Measurements from ENCODE around the gene C1QTNF9.

The C1QTNF9 gene

DNA sequence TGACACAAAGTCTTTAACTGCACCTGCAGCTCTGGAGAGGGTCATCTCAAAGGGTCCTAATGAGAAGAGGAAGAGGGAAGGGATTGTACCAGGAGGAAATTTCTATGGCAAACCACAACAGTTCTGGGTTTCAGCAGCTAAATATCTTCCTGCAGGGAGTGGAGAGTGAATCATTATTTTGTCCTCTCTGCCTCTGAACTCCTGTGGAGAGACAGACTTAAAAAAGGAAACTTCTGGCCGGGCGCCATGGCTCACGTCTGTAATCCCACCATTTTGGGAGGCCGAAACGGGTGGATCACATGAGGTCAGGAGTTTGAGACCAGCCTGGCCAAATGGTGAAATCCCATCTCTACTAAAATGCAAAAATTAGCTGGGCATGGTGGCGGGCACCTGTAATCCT is 16.9 kb upstream of the C1QTNF9 start:
- no peaks in the 10 kb centered on the region for H3K36me3 ChIP-seq (replicated peaks)
- H3K27me3 ChIP-seq (replicated peaks) = no peaks in the 10 kb centered on the region
- peak; percentile 39 for DNase-seq
- in situ Hi-C loops (cut with HindIII; ENCODE audit: low pct_ligation_motif_present, low sequenced_read_pairs) = no loop called here
- TF ChIP-seq, protein P1, sequence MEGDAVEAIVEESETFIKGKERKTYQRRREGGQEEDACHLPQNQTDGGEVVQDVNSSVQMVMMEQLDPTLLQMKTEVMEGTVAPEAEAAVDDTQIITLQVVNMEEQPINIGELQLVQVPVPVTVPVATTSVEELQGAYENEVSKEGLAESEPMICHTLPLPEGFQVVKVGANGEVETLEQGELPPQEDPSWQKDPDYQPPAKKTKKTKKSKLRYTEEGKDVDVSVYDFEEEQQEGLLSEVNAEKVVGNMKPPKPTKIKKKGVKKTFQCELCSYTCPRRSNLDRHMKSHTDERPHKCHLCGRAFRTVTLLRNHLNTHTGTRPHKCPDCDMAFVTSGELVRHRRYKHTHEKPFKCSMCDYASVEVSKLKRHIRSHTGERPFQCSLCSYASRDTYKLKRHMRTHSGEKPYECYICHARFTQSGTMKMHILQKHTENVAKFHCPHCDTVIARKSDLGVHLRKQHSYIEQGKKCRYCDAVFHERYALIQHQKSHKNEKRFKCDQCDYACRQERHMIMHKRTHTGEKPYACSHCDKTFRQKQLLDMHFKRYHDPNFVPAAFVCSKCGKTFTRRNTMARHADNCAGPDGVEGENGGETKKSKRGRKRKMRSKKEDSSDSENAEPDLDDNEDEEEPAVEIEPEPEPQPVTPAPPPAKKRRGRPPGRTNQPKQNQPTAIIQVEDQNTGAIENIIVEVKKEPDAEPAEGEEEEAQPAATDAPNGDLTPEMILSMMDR (IDR thresholded peaks at IDR 0.05; ENCODE audit: low read depth, low read length, missing control alignments) = no peak
- H3K4me3 ChIP-seq (ENCODE audit: low read depth, low read length) = no peak overlapping the region
- no peak overlapping the region for H3K27ac ChIP-seq

GRCh38 chr13:24293746-24294145 is 15.6 kb upstream of the C1QTNF9 start:
- no peaks in the 10 kb centered on the region for H3K27me3 ChIP-seq (replicated peaks)
- DNase-seq = no peak
- in situ Hi-C loops (cut with HindIII; ENCODE audit: low pct_ligation_motif_present, low sequenced_read_pairs) = no loop called here
- no peak overlapping the region for H3K4me3 ChIP-seq (ENCODE audit: low read depth, low read length)
- H3K27ac ChIP-seq = no peak overlapping the region
- no peaks in the 10 kb centered on the region for H3K36me3 ChIP-seq (replicated peaks)
- TF ChIP-seq, protein P1 (IDR thresholded peaks at IDR 0.05; ENCODE audit: low read depth, low read length, missing control alignments) = no peak

DNA sequence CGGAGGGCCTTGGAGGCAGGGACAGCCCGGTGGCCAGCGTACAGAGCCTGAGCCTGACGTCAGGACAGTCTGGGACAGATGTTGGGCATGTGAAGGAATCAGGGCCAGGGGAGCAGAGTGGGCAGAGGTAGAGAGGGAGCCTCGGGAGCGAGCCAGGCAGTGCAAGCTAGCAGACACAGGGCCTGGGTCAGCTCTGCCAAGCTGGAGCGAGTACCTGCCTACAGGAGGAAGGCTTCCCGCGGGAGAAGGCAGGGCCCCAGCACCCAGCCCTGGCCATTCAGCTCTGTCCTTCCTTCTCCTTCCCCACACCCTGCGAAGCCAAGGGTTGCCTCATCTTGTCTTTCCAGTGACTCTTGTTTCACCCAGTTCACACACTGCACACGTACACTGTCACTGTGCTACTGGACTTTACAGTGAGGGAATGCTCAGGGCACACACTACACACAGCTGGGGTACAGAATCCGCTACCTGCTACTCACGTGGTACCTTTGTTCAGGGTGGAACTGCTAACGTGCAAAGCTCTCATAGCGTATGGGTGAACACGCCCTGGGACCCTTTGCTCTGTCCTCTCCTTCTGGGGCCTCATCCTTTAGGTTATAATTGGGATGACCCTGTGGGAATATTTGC is 9.8 kb upstream of the C1QTNF9 start:
- H3K4me3 ChIP-seq (ENCODE audit: low read depth, low read length) = no peak overlapping the region
- in situ Hi-C loops (cut with HindIII; ENCODE audit: low pct_ligation_motif_present, low sequenced_read_pairs) = no loop called here
- H3K27ac ChIP-seq = no peak overlapping the region
- DNase-seq = no peak
- no peaks in the 10 kb centered on the region for H3K36me3 ChIP-seq (replicated peaks)
- TF ChIP-seq, protein P1 (IDR thresholded peaks at IDR 0.05; ENCODE audit: low read depth, low read length, missing control alignments) = no peak
- no peaks in the 10 kb centered on the region for H3K27me3 ChIP-seq (replicated peaks)

- in situ Hi-C loops (cut with HindIII; ENCODE audit: low pct_ligation_motif_present, low sequenced_read_pairs) = no loop called here
- no peaks in the 10 kb centered on the region for H3K36me3 ChIP-seq (replicated peaks)
- no peaks in the 10 kb centered on the region for H3K27me3 ChIP-seq (replicated peaks)
- no peak for DNase-seq
- H3K4me3 ChIP-seq (ENCODE audit: low read depth, low read length) = no peak overlapping the region
- TF ChIP-seq, protein P1 (IDR thresholded peaks at IDR 0.05; ENCODE audit: low read depth, low read length, missing control alignments) = no peak
- H3K27ac ChIP-seq = no peak overlapping the region
Measured at GRCh38 chr13:24301434-24301833, 7.9 kb upstream of the C1QTNF9 start.

GRCh38 chr13:24301911-24302310 is 7.5 kb upstream of the C1QTNF9 start:
- H3K27me3 ChIP-seq (replicated peaks) = no peaks in the 10 kb centered on the region
- no peak overlapping the region for H3K27ac ChIP-seq
- no peak overlapping the region for H3K4me3 ChIP-seq (ENCODE audit: low read depth, low read length)
- no peak for DNase-seq
- no peaks in the 10 kb centered on the region for H3K36me3 ChIP-seq (replicated peaks)
- in situ Hi-C loops (cut with HindIII; ENCODE audit: low pct_ligation_motif_present, low sequenced_read_pairs) = no loop called here
- TF ChIP-seq, protein P1 (IDR thresholded peaks at IDR 0.05; ENCODE audit: low read depth, low read length, missing control alignments) = no peak

DNA sequence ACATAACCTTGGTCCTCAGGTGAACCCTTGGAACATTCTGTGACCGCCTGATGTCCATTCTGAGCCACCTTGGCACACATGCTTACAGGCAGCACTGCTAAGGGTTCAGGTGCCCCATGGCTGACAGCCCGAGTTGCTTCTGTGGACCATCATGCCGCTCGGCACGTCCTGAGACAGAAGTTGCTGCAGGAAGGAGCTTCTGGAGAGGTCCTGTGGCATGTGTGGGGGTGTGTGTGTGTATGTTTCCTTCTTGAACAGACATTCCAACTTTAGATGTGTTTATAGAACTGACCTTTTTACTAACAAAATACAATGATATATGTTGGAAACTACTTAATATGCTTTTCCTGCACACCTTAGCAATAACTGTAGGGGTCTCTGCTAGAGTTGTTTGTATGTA is 4.8 kb upstream of the C1QTNF9 start:
- Histone ChIP-seq H3K27me3 (replicated peaks) (no peaks in the 10 kb centered on the region), H3K4me3 (ENCODE audit: low read depth, low read length) (no peak overlapping the region), H3K27ac (no peak overlapping the region), H3K36me3 (replicated peaks) (no peaks in the 10 kb centered on the region)
- DNase-seq = no peak
- in situ Hi-C loops (cut with HindIII; ENCODE audit: low pct_ligation_motif_present, low sequenced_read_pairs) = no loop called here
- TF ChIP-seq, protein P1 (IDR thresholded peaks at IDR 0.05; ENCODE audit: low read depth, low read length, missing control alignments) = no peak

Measured in brain microvascular endothelial cell (primary cell).